HFF-Myc (cell line): Measurements from ENCODE around the gene CHCHD10.
A peak's percentile ranks its signal among the peaks of the same experiment; 100 is the strongest.

Source experiments
- DNase-seq: peaks from one replicate; pipeline ENCODE4 v3.0.0-alpha.2; 2011; ENCODE audit warnings: low read depth; ENCODE audit errors: extremely low read depth
- H3K4me3 ChIP-seq: replicated peaks from 2 replicates; pipeline ENCODE4 v1.5.1; 2011; ENCODE audit warnings: low read depth, mild to moderate bottlenecking, control low read depth, low read length
- TF ChIP-seq, protein P1 (sequence below): IDR thresholded peaks from 2 replicates; pipeline ENCODE4 v1.5.1; 2012; ENCODE audit warnings: mild to moderate bottlenecking, low read depth, low read length, control low read depth; ENCODE audit errors: missing control alignments

Gene CHCHD10

GRCh38 chr22:23754980-23755636 lies 12.7 kb downstream of the CHCHD10 start:
- DNase-seq, result no peak
- TF ChIP-seq, protein P1, sequence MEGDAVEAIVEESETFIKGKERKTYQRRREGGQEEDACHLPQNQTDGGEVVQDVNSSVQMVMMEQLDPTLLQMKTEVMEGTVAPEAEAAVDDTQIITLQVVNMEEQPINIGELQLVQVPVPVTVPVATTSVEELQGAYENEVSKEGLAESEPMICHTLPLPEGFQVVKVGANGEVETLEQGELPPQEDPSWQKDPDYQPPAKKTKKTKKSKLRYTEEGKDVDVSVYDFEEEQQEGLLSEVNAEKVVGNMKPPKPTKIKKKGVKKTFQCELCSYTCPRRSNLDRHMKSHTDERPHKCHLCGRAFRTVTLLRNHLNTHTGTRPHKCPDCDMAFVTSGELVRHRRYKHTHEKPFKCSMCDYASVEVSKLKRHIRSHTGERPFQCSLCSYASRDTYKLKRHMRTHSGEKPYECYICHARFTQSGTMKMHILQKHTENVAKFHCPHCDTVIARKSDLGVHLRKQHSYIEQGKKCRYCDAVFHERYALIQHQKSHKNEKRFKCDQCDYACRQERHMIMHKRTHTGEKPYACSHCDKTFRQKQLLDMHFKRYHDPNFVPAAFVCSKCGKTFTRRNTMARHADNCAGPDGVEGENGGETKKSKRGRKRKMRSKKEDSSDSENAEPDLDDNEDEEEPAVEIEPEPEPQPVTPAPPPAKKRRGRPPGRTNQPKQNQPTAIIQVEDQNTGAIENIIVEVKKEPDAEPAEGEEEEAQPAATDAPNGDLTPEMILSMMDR, result no peak
- H3K4me3 ChIP-seq, result no peak overlapping the region

DNA sequence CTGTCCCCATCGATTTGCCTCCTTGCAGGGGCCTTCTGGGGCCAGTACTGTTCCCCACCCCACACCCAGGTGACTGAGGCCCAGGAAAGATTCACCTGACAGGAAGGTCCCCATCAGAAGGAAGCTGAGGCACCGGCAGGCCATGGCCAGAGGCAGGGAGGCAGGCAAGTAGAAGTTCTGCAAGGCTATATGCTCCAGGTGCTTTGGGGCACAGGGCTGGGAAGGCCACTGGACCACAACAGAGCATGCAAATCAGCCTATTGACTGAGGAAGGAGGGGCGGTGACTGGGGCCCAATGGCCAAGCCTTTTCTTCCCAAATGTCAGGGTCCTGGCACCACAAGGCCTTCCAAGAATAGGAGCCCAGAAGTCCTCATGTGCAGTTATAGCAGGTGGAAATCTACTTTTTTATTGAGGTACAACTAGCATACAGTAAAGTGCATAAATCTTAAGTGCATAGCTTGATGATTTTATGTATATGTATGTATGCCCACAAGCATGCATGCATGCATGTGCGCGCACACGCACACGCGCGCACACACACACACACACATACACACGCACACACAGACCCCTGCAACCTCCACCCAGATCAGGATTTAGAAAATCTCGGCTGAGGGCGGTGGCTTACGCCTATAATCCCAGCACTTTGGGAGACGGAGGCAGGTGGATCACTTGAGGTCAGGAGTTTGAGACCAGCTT lies 13.4 kb downstream of the CHCHD10 start, which contains the start of gene VPREB3:
Gene VPREB3, minus strand, starts transcription at position 206 of the 700 bp plus-strand sequence. Its CDS starts 62 bp downstream, at position 144.
- no peak within 1 kb of the TSS for H3K4me3 ChIP-seq
- TF ChIP-seq, protein P1, result no peak
- DNase-seq, result no peak

GRCh38 chr22:23753385-23753784 lies 14.4 kb downstream of the CHCHD10 start:
- TF ChIP-seq, protein P1, result no peak
- no peak overlapping the region for H3K4me3 ChIP-seq
- DNase-seq, result no peak

GRCh38 chr22:23752750-23753149 lies 15.0 kb downstream of the CHCHD10 start:
- TF ChIP-seq, protein P1, result no peak
- no peak for DNase-seq
- no peak overlapping the region for H3K4me3 ChIP-seq

DNA sequence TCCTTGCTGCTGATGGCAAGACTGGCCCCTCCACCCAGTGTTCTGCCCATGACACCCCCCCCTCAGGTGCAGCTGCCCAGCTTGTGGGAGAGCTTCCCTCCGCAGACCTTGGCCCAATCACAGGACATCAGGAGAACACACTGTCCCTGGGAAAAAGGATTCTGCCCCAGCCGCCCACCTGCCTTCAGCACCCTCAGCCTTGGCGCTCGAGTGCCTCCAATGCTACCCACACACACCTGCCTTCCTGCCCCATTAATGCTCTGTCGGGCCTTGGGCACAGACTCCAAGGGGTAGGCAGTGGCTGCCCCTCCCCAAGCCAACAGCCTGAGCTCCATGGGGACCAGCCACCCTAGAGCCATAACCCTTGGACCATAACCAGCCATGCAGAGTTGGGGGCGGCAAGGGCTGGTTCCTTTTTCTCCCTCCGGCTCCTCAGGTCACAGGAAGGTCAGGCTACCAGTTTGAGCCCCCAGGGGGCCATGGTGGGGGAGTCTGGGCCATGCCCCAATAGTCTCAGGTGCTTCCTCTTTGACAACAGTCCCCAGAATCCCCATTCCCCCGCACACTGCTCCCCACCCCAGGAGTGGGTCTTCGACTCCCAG lies 15.6 kb downstream of the CHCHD10 start:
- TF ChIP-seq, protein P1, result no peak
- DNase-seq, result no peak
- no peak overlapping the region; the same call in 1 of the 2 replicates for H3K4me3 ChIP-seq

GRCh38 chr22:23751441-23751996 lies 16.3 kb downstream of the CHCHD10 start:
- DNase-seq, result no peak
- TF ChIP-seq, protein P1, result no peak
- H3K4me3 ChIP-seq, result peak overlapping the region; percentile 90
